ENCODE results near the gene GRAPL. TPM values are rescaled to one million over a fixed set of nuclear protein-coding genes. Genes with fewer than 3 reads are reported as not detected.
"Not testable (repeated sequence)": the region's sequence is repeated elsewhere in the genome, so short reads cannot be mapped to it uniquely, and the experiment has no call there.

The GRAPL gene
- total RNA-seq, 1 donor from 2014 or later: not detected

GRCh38 chr17:19141366-19142155, 14.2 kb downstream of the GRAPL start:
- H3K27ac Mint-ChIP-seq; H3K27me3 Mint-ChIP-seq; H3K4me3 Mint-ChIP-seq (ENCODE audit: low read depth); H3K9me3 Mint-ChIP-seq (ENCODE audit: low read depth); DNase-seq (ENCODE audit: low spot score, unreplicated experiment); H3K4me1 Mint-ChIP-seq (ENCODE audit: low read depth); H3K36me3 Mint-ChIP-seq (ENCODE audit: insufficient read depth): not testable (repeated sequence)

GRCh38 chr17:19142419-19142818, 15.0 kb downstream of the GRAPL start:
- not testable (repeated sequence) for H3K27me3 Mint-ChIP-seq; H3K4me1 Mint-ChIP-seq (ENCODE audit: low read depth); H3K4me3 Mint-ChIP-seq (ENCODE audit: low read depth); H3K36me3 Mint-ChIP-seq (ENCODE audit: insufficient read depth); H3K9me3 Mint-ChIP-seq (ENCODE audit: low read depth); H3K27ac Mint-ChIP-seq
- TF ChIP-seq CTCF (IDR thresholded peaks at IDR 0.05; ENCODE audit: unreplicated experiment): peak; percentile 33
- DNase-seq (ENCODE audit: low spot score, unreplicated experiment): peak; percentile 15

- H3K4me3 Mint-ChIP-seq (ENCODE audit: low read depth); H3K4me1 Mint-ChIP-seq (ENCODE audit: low read depth); DNase-seq (ENCODE audit: low spot score, unreplicated experiment); H3K27me3 Mint-ChIP-seq; H3K9me3 Mint-ChIP-seq (ENCODE audit: low read depth); H3K27ac Mint-ChIP-seq; H3K36me3 Mint-ChIP-seq (ENCODE audit: insufficient read depth): not testable (repeated sequence)
Measured at GRCh38 chr17:19143097-19143777, 15.8 kb downstream of the GRAPL start.

- not testable (repeated sequence) for H3K27me3 Mint-ChIP-seq; H3K4me3 Mint-ChIP-seq (ENCODE audit: low read depth); H3K9me3 Mint-ChIP-seq (ENCODE audit: low read depth); DNase-seq (ENCODE audit: low spot score, unreplicated experiment); H3K4me1 Mint-ChIP-seq (ENCODE audit: low read depth); H3K36me3 Mint-ChIP-seq (ENCODE audit: insufficient read depth)
- peak overlapping the region; percentile 49 for H3K27ac Mint-ChIP-seq
Measured at GRCh38 chr17:19144373-19144772, 17.0 kb downstream of the GRAPL start.

- H3K27me3 Mint-ChIP-seq; H3K4me1 Mint-ChIP-seq (ENCODE audit: low read depth); H3K9me3 Mint-ChIP-seq (ENCODE audit: low read depth); H3K4me3 Mint-ChIP-seq (ENCODE audit: low read depth); H3K36me3 Mint-ChIP-seq (ENCODE audit: insufficient read depth); H3K27ac Mint-ChIP-seq; DNase-seq (ENCODE audit: low spot score, unreplicated experiment): not testable (repeated sequence)
Measured at GRCh38 chr17:19145471-19145870, 18.1 kb downstream of the GRAPL start.

GRCh38 chr17:19150678-19151615, 23.6 kb downstream of the GRAPL start:
- not testable (repeated sequence) for H3K36me3 Mint-ChIP-seq (ENCODE audit: insufficient read depth); H3K4me1 Mint-ChIP-seq (ENCODE audit: low read depth); H3K4me3 Mint-ChIP-seq (ENCODE audit: low read depth); H3K27me3 Mint-ChIP-seq; H3K9me3 Mint-ChIP-seq (ENCODE audit: low read depth); H3K27ac Mint-ChIP-seq; DNase-seq (ENCODE audit: low spot score, unreplicated experiment)

GRCh38 chr17:19157628-19158027, 30.2 kb downstream of the GRAPL start:
- not testable (repeated sequence) for H3K36me3 Mint-ChIP-seq (ENCODE audit: insufficient read depth); H3K9me3 Mint-ChIP-seq (ENCODE audit: low read depth); H3K4me1 Mint-ChIP-seq (ENCODE audit: low read depth); DNase-seq (ENCODE audit: low spot score, unreplicated experiment); H3K4me3 Mint-ChIP-seq (ENCODE audit: low read depth); H3K27me3 Mint-ChIP-seq; H3K27ac Mint-ChIP-seq

GRCh38 chr17:19158478-19158877, 31.1 kb downstream of the GRAPL start:
- H3K27ac Mint-ChIP-seq; H3K36me3 Mint-ChIP-seq (ENCODE audit: insufficient read depth); H3K4me1 Mint-ChIP-seq (ENCODE audit: low read depth); H3K9me3 Mint-ChIP-seq (ENCODE audit: low read depth); H3K27me3 Mint-ChIP-seq; DNase-seq (ENCODE audit: low spot score, unreplicated experiment); H3K4me3 Mint-ChIP-seq (ENCODE audit: low read depth): not testable (repeated sequence)

GRCh38 chr17:19158938-19159337, 31.5 kb downstream of the GRAPL start:
- not testable (repeated sequence) for H3K4me1 Mint-ChIP-seq (ENCODE audit: low read depth); H3K27ac Mint-ChIP-seq; H3K36me3 Mint-ChIP-seq (ENCODE audit: insufficient read depth); DNase-seq (ENCODE audit: low spot score, unreplicated experiment); H3K27me3 Mint-ChIP-seq; H3K9me3 Mint-ChIP-seq (ENCODE audit: low read depth); H3K4me3 Mint-ChIP-seq (ENCODE audit: low read depth)

- H3K27me3 Mint-ChIP-seq; H3K9me3 Mint-ChIP-seq (ENCODE audit: low read depth); H3K4me1 Mint-ChIP-seq (ENCODE audit: low read depth); H3K27ac Mint-ChIP-seq; H3K4me3 Mint-ChIP-seq (ENCODE audit: low read depth); H3K36me3 Mint-ChIP-seq (ENCODE audit: insufficient read depth); DNase-seq (ENCODE audit: low spot score, unreplicated experiment): not testable (repeated sequence)
Measured at GRCh38 chr17:19161308-19162107, 34.1 kb downstream of the GRAPL start.

Data from progenitor cell of endocrine pancreas (in vitro differentiated cells).